Measurements from ENCODE around the gene JMJD7. TPM values are rescaled to one million over a fixed set of nuclear protein-coding genes. Genes with fewer than 3 reads are reported as not detected.

Gene JMJD7
- total RNA-seq, 1 donor from 2014 or later, result 13.8 TPM

DNA sequence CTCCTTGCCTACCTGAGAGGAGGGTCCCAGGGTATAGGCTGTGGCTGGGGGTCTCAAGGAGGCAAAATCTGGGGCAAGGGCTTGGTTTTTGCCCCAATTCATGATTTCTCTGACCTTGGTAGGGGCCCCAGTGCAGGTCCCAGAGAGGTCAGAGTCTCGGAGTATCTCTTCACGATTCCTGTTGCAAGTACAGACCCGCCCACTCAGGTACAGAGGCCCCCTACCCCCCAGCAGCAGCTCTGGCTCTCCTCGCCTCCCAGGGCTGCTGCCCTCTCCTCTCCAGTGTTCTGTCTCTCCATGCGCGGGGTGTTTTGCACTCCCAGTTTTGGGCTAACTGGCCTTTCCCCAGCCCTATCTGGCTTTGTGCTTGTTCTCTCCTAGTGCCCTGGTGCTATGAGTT is 5.4 kb upstream of the JMJD7 start:
- H3K36me3 Mint-ChIP-seq (ENCODE audit: low read depth, unreplicated experiment), result peaks cover 54% of the 10 kb centered on the region
- H3K4me3 Mint-ChIP-seq (ENCODE audit: unreplicated experiment), result no peak overlapping the region
- peaks cover 9% of the 10 kb centered on the region for H3K27me3 Mint-ChIP-seq (ENCODE audit: unreplicated experiment)
- TF ChIP-seq CTCF (IDR thresholded peaks at IDR 0.05; ENCODE audit: unreplicated experiment), result no peak
- peaks cover 7% of the 10 kb centered on the region for H3K4me1 Mint-ChIP-seq (ENCODE audit: unreplicated experiment)
- no peaks in the 10 kb centered on the region for H3K9me3 Mint-ChIP-seq (ENCODE audit: unreplicated experiment)
- no peak for DNase-seq (ENCODE audit: low spot score)
- no peak overlapping the region for H3K27ac Mint-ChIP-seq (ENCODE audit: unreplicated experiment)

GRCh38 chr15:41822957-41823356 is 4.9 kb upstream of the JMJD7 start:
- H3K36me3 Mint-ChIP-seq (ENCODE audit: low read depth, unreplicated experiment), result peaks cover 49% of the 10 kb centered on the region
- TF ChIP-seq CTCF (IDR thresholded peaks at IDR 0.05; ENCODE audit: unreplicated experiment), result no peak
- H3K27ac Mint-ChIP-seq (ENCODE audit: unreplicated experiment), result no peak overlapping the region
- no peak for DNase-seq (ENCODE audit: low spot score)
- no peak overlapping the region for H3K4me3 Mint-ChIP-seq (ENCODE audit: unreplicated experiment)
- peaks cover 8% of the 10 kb centered on the region for H3K27me3 Mint-ChIP-seq (ENCODE audit: unreplicated experiment)
- H3K9me3 Mint-ChIP-seq (ENCODE audit: unreplicated experiment), result no peaks in the 10 kb centered on the region
- peaks cover 7% of the 10 kb centered on the region for H3K4me1 Mint-ChIP-seq (ENCODE audit: unreplicated experiment)

GRCh38 chr15:41823502-41823901 is 4.4 kb upstream of the JMJD7 start:
- no peak for DNase-seq (ENCODE audit: low spot score)
- Mint-ChIP-seq H3K4me1 (ENCODE audit: unreplicated experiment) (peaks cover 10% of the 10 kb centered on the region), H3K4me3 (ENCODE audit: unreplicated experiment) (no peak overlapping the region), H3K9me3 (ENCODE audit: unreplicated experiment) (no peaks in the 10 kb centered on the region), H3K27ac (ENCODE audit: unreplicated experiment) (no peak overlapping the region), H3K27me3 (ENCODE audit: unreplicated experiment) (peaks cover 8% of the 10 kb centered on the region), H3K36me3 (ENCODE audit: low read depth, unreplicated experiment) (peaks cover 46% of the 10 kb centered on the region)
- no peak for TF ChIP-seq CTCF (IDR thresholded peaks at IDR 0.05; ENCODE audit: unreplicated experiment)

- DNase-seq (ENCODE audit: low spot score), result no peak
- H3K36me3 Mint-ChIP-seq (ENCODE audit: low read depth, unreplicated experiment), result peaks cover 42% of the 10 kb centered on the region
- H3K4me1 Mint-ChIP-seq (ENCODE audit: unreplicated experiment), result peaks cover 16% of the 10 kb centered on the region
- H3K9me3 Mint-ChIP-seq (ENCODE audit: unreplicated experiment), result no peaks in the 10 kb centered on the region
- H3K27ac Mint-ChIP-seq (ENCODE audit: unreplicated experiment), result no peak overlapping the region
- peaks cover 10% of the 10 kb centered on the region for H3K27me3 Mint-ChIP-seq (ENCODE audit: unreplicated experiment)
- peak overlapping the region; percentile 80 for H3K4me3 Mint-ChIP-seq (ENCODE audit: unreplicated experiment)
- TF ChIP-seq CTCF (IDR thresholded peaks at IDR 0.05; ENCODE audit: unreplicated experiment), result no peak
These were observed 3.7 kb upstream of the JMJD7 start for GRCh38 chr15:41824062-41824745.

- peaks cover 18% of the 10 kb centered on the region for H3K4me1 Mint-ChIP-seq (ENCODE audit: unreplicated experiment)
- no peak overlapping the region for H3K4me3 Mint-ChIP-seq (ENCODE audit: unreplicated experiment)
- no peaks in the 10 kb centered on the region for H3K9me3 Mint-ChIP-seq (ENCODE audit: unreplicated experiment)
- peaks cover 12% of the 10 kb centered on the region for H3K27me3 Mint-ChIP-seq (ENCODE audit: unreplicated experiment)
- TF ChIP-seq CTCF (IDR thresholded peaks at IDR 0.05; ENCODE audit: unreplicated experiment), result no peak
- no peak overlapping the region for H3K27ac Mint-ChIP-seq (ENCODE audit: unreplicated experiment)
- DNase-seq (ENCODE audit: low spot score), result no peak
- H3K36me3 Mint-ChIP-seq (ENCODE audit: low read depth, unreplicated experiment), result peaks cover 39% of the 10 kb centered on the region
These were observed 2.7 kb upstream of the JMJD7 start for GRCh38 chr15:41825145-41825544.

Measured in endothelial cell (in vitro differentiated cells).